T1000 (cell line): ENCODE measurements around the gene GPR3.
"Not testable (repeated sequence)": the region's sequence is repeated elsewhere in the genome, so short reads cannot be mapped to it uniquely, and the experiment has no call there.

ENCODE experiments used
- DNase-seq: peaks from one replicate; lab custom pipeline; 2025; ENCODE audit warnings: mixed read lengths; lab: John Stamatoyannopoulos, UW

GPR3 gene

GRCh38 chr1:27377760-27378495 is 14.5 kb upstream of the GPR3 start:
- no peak for DNase-seq

DNA sequence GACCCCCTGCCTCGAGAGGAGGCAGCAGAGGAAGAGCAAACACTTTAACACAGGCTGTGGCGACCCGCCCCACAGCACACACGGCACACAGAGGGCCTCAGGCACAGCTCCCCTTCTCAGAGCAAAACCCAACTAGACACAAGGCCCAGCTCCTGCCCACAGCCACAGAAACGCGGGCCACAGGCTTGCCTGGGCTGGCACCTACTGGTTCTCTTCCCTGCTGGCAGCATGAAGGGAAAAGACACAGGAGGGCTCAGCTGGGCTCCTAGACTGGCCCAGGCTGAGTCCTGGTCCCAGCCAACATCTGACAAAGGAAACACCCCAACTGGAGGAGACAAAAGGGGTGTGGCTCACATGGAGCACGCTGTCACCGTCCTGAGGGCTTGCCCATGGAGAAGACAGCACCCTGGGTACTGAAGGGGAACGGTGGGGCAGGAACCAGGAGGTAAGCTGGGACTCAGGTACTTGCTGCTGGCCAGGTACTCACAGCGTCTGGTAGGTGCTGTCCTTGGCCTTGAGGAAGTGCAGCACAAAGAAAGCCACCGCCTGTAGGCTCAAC is 12.8 kb upstream of the GPR3 start:
- no peak for DNase-seq

- DNase-seq, result no peak
Measured at GRCh38 chr1:27380224-27380623, 12.2 kb upstream of the GPR3 start.

DNA sequence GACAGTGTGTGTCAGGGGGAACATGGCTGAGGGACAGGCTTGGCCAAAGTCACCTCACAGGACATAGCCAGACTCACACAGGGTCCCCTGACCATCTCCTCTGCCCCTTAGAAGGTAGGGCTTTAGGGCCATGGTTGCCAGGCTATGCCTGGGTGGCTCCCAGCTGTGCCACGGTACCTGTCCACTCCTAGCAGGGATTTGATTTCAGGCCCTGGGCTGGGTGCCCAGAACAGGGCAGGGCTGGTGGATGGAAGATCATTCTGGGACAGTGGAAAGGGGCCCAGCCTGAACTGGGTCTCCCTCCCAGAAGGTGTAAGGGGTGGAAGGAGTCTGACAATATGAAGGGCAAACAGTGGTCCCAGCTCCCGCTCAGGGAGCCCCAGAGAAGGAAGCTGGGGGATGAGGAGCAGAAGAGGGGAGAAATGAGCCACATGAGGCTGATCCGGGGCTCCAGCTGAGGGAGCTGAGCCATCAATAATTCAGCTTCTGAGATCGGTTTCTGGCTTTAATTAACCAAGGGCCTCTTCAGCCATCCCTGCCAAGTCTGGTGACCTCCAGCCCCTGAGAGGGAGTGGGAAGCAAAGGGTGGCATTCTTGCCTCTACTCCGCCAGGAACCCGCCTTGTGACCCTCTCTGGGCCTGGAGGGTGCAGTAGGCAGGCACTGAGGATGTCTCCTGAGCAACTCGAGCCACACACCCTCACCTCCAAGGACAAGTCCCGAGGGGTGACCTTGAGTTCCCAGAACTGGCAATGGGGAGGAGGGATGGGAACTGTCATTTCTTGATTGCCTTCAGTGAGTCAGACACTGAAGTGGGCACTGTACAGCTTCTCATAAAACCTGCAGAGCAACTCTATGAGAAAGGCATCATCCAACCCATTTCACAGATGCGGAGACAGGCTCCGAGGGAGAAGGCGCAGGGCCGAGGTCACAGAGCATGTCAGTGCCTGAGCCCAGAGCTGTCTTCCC is 11.4 kb upstream of the GPR3 start:
- DNase-seq, result no peak

DNA sequence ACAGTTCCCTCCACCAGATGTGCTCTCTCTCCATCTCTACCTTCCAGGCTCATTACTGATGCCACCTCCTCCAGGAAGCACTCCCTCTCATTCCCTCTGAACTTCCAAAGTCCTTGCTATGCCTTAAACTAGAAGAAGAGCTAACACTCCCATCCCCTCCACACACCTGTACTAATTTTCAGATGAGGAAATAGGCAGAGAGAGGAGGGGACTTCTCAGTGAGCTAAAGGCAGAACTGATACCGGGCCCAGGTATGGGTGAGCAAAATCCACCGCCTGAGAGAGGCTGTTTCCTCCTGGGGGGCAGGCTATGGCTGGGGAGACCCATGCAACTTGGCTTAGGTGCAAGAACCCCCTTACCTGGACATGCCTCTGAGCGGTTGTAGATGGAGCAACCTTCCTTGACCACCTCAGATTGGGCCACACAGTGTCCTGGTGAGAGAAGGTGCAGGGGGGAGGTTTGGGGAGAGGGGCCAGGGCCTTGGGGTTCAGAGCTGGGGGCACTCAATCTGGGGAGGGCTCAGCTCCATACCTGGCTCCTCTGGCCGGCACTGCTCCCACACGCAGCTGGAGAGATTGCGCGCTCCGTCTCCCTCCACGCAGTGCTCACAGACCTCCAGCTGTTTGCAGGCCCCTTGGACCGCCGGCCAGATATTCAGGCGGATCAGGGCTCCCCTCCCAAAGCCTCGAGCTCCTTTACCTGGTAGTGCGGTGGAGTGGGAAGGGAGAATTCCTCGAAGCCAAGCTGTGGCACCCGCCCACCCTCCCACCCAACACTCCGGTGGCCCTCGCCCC is 10.3 kb upstream of the GPR3 start:
- DNase-seq, result no peak

GRCh38 chr1:27383039-27383605 is 9.3 kb upstream of the GPR3 start, which contains the start of gene CD164L2:
CD164L2 (minus strand) TSS chr1:27383333; CDS start chr1:27383239, 94 bp downstream.
- no peak for DNase-seq

DNA sequence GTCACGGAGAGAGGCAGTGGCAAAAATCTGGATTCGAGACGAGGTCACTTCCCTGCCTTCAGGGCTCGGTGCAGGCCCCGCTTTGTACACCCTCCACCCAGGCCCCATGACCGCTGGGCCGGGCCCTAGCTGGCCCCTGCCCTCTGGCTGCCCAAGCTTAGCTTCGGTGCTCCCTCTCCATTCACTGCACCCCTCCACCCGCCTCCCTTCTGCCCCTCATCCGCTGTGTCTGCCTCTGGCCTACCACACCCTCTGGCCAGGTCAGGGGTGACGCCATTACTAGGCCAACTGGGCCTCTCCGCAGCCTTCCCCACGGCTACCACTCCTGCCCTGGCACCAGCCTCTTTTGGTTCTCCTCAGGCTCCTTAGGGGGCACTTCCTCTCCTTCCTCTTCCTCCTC is 8.8 kb upstream of the GPR3 start:
- DNase-seq, result no peak

GRCh38 chr1:27384797-27385196 is 7.6 kb upstream of the GPR3 start:
- DNase-seq, result not testable (repeated sequence)

- DNase-seq, result peak; percentile 34
Measured at GRCh38 chr1:27388337-27389005, 4.0 kb upstream of the GPR3 start.

GRCh38 chr1:27391511-27392095 is 819 bp upstream of the GPR3 start:
- DNase-seq, result peak; percentile 35

- DNase-seq, result no peak
Measured at GRCh38 chr1:27392778-27393635, 585 bp downstream of the GPR3 start.

DNA sequence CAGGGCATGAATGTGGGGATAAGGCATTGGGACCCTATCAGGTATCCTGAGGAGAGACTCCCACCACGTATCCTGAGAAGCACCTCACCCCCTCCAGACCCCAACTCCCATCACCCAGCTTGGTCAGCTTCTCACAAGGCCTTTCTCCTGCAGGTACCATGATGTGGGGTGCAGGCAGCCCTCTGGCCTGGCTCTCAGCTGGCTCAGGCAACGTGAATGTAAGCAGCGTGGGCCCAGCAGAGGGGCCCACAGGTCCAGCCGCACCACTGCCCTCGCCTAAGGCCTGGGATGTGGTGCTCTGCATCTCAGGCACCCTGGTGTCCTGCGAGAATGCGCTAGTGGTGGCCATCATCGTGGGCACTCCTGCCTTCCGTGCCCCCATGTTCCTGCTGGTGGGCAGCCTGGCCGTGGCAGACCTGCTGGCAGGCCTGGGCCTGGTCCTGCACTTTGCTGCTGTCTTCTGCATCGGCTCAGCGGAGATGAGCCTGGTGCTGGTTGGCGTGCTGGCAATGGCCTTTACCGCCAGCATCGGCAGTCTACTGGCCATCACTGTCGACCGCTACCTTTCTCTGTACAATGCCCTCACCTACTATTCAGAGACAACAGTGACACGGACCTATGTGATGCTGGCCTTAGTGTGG is 1.3 kb downstream of the GPR3 start:
- DNase-seq, result no peak

DNA sequence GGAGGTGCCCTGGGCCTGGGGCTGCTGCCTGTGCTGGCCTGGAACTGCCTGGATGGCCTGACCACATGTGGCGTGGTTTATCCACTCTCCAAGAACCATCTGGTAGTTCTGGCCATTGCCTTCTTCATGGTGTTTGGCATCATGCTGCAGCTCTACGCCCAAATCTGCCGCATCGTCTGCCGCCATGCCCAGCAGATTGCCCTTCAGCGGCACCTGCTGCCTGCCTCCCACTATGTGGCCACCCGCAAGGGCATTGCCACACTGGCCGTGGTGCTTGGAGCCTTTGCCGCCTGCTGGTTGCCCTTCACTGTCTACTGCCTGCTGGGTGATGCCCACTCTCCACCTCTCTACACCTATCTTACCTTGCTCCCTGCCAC is 1.8 kb downstream of the GPR3 start:
- DNase-seq, result no peak

GRCh38 chr1:27394925-27395324 is 2.5 kb downstream of the GPR3 start:
- no peak for DNase-seq

- peak; percentile 58 for DNase-seq
Measured at GRCh38 chr1:27395441-27396195, 3.2 kb downstream of the GPR3 start.

- DNase-seq, result no peak
Measured at GRCh38 chr1:27397110-27397509, 4.7 kb downstream of the GPR3 start.

- no peak for DNase-seq
Measured at GRCh38 chr1:27397749-27398148, 5.3 kb downstream of the GPR3 start.

DNA sequence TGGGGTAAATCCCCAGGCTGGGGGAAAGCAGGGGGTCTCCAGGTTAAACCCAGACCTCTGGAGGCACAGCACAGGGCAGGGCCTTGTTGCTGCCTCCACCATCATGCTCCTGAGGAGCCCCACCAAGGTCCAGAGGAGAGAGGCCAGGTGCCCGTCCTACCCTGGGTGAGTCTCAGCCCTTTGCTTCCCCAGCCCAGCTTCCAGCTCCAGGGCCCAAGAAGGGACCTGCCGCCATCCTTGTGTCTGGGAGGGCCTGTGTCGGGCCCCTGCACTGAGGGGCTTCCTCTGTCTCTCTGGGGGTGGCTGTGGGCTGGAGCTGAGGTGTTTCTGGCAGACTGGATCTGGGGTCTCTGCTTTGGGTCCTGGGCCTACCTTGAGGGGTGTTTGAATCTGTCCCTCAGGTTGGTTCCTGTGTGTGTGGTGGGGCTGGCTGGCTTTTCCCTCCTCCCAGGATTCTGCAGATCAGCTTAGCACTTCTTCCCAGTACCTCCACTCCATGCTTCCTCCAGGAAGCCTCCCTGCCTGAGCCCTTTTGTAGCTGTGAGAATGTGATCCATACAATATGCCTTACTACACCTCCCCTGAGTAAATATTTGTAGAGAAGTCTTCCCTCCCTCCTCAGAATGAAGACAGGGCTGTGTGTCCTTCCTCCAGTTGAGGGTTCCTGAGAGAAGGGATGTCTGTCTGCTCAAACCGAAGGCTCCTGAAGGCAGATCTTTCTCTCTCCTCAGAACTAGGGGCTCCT is 6.2 kb downstream of the GPR3 start:
- no peak for DNase-seq
